Neural cell (in vitro differentiated cells): Measurements from ENCODE around the gene DDC. TPM values are rescaled to one million over a fixed set of nuclear protein-coding genes. Genes with fewer than 3 reads are reported as not detected.

Experiments
- H2AFZ ChIP-seq: fragments of 200-600, 300-800 bp; sonication (generic), shearing (Covaris generic); 2 replicates; pipeline ENCODE4 v1.6.0; 2014; ENCODE audit warnings: low read depth, mild to moderate bottlenecking, antibody characterized with exemption, low read length, moderate library complexity
- H3F3A ChIP-seq: fragments of 200-600 bp; shearing (Covaris generic); 2 replicates; pipeline ENCODE4 v1.6.1; 2016; ENCODE audit warnings: mild to moderate bottlenecking, moderate library complexity, mixed read lengths, antibody characterized with exemption, low read length; ENCODE audit not compliant: insufficient read depth, poor library complexity, severe bottlenecking
- H3K27ac ChIP-seq: fragments of 200-600, 300-800 bp; sonication (generic), shearing (Covaris generic); 2 replicates; pipeline ENCODE4 v1.5.1; 2014; ENCODE audit warnings: mild to moderate bottlenecking, low read length, moderate library complexity
- H3K27me3 ChIP-seq: fragments of 300-800, 200-600 bp; sonication (generic), shearing (Covaris generic); 2 replicates; pipeline ENCODE4 v1.6.0; 2014; ENCODE audit warnings: mild to moderate bottlenecking, low read depth, low read length, moderate library complexity; ENCODE audit not compliant: insufficient read depth
- H3K36me3 ChIP-seq: fragments of 300-800, 200-600 bp; sonication (generic), shearing (Covaris generic); 2 replicates; pipeline ENCODE4 v1.5.1; 2014; ENCODE audit warnings: mild to moderate bottlenecking, antibody characterized with exemption, low read length, moderate library complexity; ENCODE audit not compliant: insufficient read depth
- H3K4me2 ChIP-seq: fragments of 300-800, 200-600 bp; sonication (generic), shearing (Covaris generic); 2 replicates; pipeline ENCODE4 v1.6.0; 2014; ENCODE audit warnings: mild to moderate bottlenecking, low read length
- H3K4me3 ChIP-seq: fragments of 300-800, 200-600 bp; sonication (generic), shearing (Covaris generic); 2 replicates; pipeline ENCODE4 v1.5.1; 2014; ENCODE audit warnings: mild to moderate bottlenecking, low read length, moderate library complexity
- H3K79me2 ChIP-seq: fragments of 200-600 bp; shearing (Covaris generic); replicated peaks from 2 replicates; pipeline ENCODE4 v1.6.0; 2014; ENCODE audit warnings: mild to moderate bottlenecking, low read length, moderate library complexity; ENCODE audit not compliant: insufficient read depth
- H3K9ac ChIP-seq: fragments of 300-800, 200-600 bp; sonication (generic), shearing (Covaris generic); 2 replicates; pipeline ENCODE4 v1.6.1; 2016; ENCODE audit warnings: mild to moderate bottlenecking, low read length, mixed read lengths
- H3K9me2 ChIP-seq: fragments of 200-600 bp; shearing (Covaris generic); 2 replicates; pipeline ENCODE4 v1.6.1; 2016; ENCODE audit warnings: mild to moderate bottlenecking, low read length, mixed read lengths; ENCODE audit not compliant: insufficient read depth
- H3K9me3 ChIP-seq: fragments of 200-600, 300-800 bp; sonication (generic), shearing (Covaris generic); 2 replicates; pipeline ENCODE4 v1.6.1; 2016; ENCODE audit warnings: mild to moderate bottlenecking, mixed run types, low read length, moderate library complexity, mixed read lengths
- H4K20me1 ChIP-seq: fragments of 200-600 bp; shearing (Covaris generic); 2 replicates; pipeline ENCODE4 v1.6.1; 2016; ENCODE audit warnings: mild to moderate bottlenecking, mixed run types; ENCODE audit not compliant: insufficient read depth
- CTCF ChIP-seq: fragments of 450-650 bp; IDR thresholded peaks from 2 replicates; pipeline ENCODE4 v1.5.1; 2014; ENCODE audit warnings: antibody characterized with exemption, mild to moderate bottlenecking, moderate library complexity; ENCODE audit not compliant: poor library complexity, severe bottlenecking
- EP300 ChIP-seq: fragments of 450-650 bp; conservative IDR thresholded peaks from 2 replicates; pipeline ENCODE4 v1.6.1; 2014; ENCODE audit warnings: antibody characterized with exemption, mild to moderate bottlenecking, moderate library complexity; ENCODE audit not compliant: poor library complexity, severe bottlenecking
- EZH2 ChIP-seq: fragments of 200-600, 300-800 bp; shearing (Covaris generic), sonication (generic); IDR thresholded peaks from 2 replicates; pipeline ENCODE4 v1.6.1; 2014; ENCODE audit warnings: antibody characterized with exemption, low read length, borderline replicate concordance, mild to moderate bottlenecking; ENCODE audit not compliant: insufficient read depth, poor library complexity, severe bottlenecking
- MXI1 ChIP-seq: fragments of 450-650 bp; conservative IDR thresholded peaks from 2 replicates; pipeline ENCODE4 v1.6.1; 2014; ENCODE audit warnings: antibody characterized with exemption, mild to moderate bottlenecking; ENCODE audit not compliant: poor library complexity, severe bottlenecking
- POLR2AphosphoS5 ChIP-seq: IDR thresholded peaks from 2 replicates; pipeline ENCODE4 v1.6.1; 2012
- RAD21 ChIP-seq: fragments of 450-650 bp; conservative IDR thresholded peaks from 2 replicates; pipeline ENCODE4 v1.6.1; 2014; ENCODE audit warnings: antibody characterized with exemption, mild to moderate bottlenecking, moderate library complexity
- SMC3 ChIP-seq: fragments of 450-650 bp; conservative IDR thresholded peaks from 2 replicates; pipeline ENCODE4 v1.6.1; 2014; ENCODE audit warnings: antibody characterized with exemption, mild to moderate bottlenecking, moderate library complexity; ENCODE audit not compliant: poor library complexity
- TAF1 ChIP-seq: IDR thresholded peaks from 2 replicates; pipeline ENCODE4 v1.6.1; 2012; ENCODE audit warnings: low read depth
- polyA plus RNA-seq: library from polyadenylated mRNA; depleted of rRNA; stranded (reverse); fragments of >200 nt; gene quantifications from 2 replicates; pipeline ENCODE4 v1.2.3, GENCODE V29; 2014
- TF ChIP-seq, protein P1 (sequence below): IDR thresholded peaks from 2 replicates; pipeline ENCODE4 v1.6.1; 2012; ENCODE audit warnings: borderline replicate concordance

The DDC gene
- polyA plus RNA-seq, 1 donor from 2014 or later: 42.9 TPM

- Histone ChIP-seq H2AFZ (no peak overlapping the region), H3K4me3 (no peak overlapping the region), H3K4me2 (no peak overlapping the region), H3K9ac (no peak overlapping the region), H3K9me3 (no peaks in the 10 kb centered on the region), H3K27me3 (no peaks in the 10 kb centered on the region), H4K20me1 (no peaks in the 10 kb centered on the region), H3F3A (no peaks in the 10 kb centered on the region), H3K79me2 (no peaks in the 10 kb centered on the region), H3K9me2 (no peaks in the 10 kb centered on the region), H3K36me3 (no peaks in the 10 kb centered on the region), H3K27ac (no peak overlapping the region)
- TF ChIP-seq, protein P1, sequence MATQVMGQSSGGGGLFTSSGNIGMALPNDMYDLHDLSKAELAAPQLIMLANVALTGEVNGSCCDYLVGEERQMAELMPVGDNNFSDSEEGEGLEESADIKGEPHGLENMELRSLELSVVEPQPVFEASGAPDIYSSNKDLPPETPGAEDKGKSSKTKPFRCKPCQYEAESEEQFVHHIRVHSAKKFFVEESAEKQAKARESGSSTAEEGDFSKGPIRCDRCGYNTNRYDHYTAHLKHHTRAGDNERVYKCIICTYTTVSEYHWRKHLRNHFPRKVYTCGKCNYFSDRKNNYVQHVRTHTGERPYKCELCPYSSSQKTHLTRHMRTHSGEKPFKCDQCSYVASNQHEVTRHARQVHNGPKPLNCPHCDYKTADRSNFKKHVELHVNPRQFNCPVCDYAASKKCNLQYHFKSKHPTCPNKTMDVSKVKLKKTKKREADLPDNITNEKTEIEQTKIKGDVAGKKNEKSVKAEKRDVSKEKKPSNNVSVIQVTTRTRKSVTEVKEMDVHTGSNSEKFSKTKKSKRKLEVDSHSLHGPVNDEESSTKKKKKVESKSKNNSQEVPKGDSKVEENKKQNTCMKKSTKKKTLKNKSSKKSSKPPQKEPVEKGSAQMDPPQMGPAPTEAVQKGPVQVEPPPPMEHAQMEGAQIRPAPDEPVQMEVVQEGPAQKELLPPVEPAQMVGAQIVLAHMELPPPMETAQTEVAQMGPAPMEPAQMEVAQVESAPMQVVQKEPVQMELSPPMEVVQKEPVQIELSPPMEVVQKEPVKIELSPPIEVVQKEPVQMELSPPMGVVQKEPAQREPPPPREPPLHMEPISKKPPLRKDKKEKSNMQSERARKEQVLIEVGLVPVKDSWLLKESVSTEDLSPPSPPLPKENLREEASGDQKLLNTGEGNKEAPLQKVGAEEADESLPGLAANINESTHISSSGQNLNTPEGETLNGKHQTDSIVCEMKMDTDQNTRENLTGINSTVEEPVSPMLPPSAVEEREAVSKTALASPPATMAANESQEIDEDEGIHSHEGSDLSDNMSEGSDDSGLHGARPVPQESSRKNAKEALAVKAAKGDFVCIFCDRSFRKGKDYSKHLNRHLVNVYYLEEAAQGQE: no peak
- no peak for TF ChIP-seq TAF1
- no peak for TF ChIP-seq SMC3
- no peak for TF ChIP-seq CTCF
These were observed 92.8 kb downstream of the DDC start for GRCh38 chr7:50472427-50472826.

GRCh38 chr7:50471970-50472369 is 93.2 kb downstream of the DDC start:
- H3K9me3 ChIP-seq: no peaks in the 10 kb centered on the region
- H3K9me2 ChIP-seq: no peaks in the 10 kb centered on the region
- H2AFZ ChIP-seq: no peak overlapping the region
- TF ChIP-seq SMC3 (no peak), TAF1 (no peak), CTCF (no peak), EP300 (no peak), MXI1 (no peak), POLR2AphosphoS5 (no peak), EZH2 (no peak), RAD21 (no peak)
- TF ChIP-seq, protein P1: no peak
- H3F3A ChIP-seq: no peaks in the 10 kb centered on the region
- H4K20me1 ChIP-seq: no peaks in the 10 kb centered on the region
- H3K9ac ChIP-seq: no peak overlapping the region
- H3K79me2 ChIP-seq: no peaks in the 10 kb centered on the region
- H3K27me3 ChIP-seq: no peaks in the 10 kb centered on the region
- no peaks in the 10 kb centered on the region for H3K36me3 ChIP-seq
- H3K4me3 ChIP-seq: no peak overlapping the region
- H3K4me2 ChIP-seq: no peak overlapping the region
- H3K27ac ChIP-seq: no peak overlapping the region
